ENCODE measurements around the gene TCOF1.

The TCOF1 gene

DNA sequence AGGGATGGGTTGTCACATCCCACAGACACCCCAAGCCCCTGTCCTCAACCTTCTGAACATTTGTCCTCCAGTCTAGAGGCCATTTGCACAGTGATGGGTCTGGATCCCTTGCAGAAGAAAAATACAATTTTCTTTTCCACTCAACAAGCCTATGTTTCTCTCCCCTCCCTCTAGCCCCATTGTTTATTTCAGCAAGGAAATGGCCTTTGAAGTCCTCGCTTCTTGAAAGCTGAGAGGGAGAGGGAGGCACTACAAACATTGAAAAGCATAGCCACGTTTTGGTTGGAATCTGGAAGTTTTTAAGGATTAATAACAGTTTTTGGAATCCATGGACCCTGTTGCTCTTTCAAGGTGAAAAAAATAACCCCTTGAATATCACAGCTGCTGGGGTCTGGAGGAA lies 30.8 kb upstream of the TCOF1 start:
- DNase-seq: no peak

DNA sequence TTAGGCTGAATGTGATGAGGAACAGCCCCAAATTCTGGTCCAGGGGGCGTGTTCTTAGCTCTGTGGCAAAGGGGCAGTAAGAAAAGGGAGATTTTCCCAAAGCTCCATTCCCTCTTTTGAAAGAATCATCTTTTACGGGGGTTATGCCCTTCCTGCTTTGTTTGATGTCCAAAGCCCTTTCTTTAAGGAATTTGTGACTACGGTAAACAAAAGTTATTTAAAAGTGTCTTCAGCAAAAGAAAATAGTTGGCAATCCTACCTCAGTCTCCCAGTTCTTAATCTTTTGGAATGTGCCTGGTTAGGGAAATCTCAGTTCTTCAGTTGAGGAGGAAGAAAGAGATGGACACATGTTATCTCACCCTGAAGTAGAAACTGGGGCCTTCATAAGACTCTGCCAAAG lies 30.4 kb upstream of the TCOF1 start:
- no peak for DNase-seq

DNA sequence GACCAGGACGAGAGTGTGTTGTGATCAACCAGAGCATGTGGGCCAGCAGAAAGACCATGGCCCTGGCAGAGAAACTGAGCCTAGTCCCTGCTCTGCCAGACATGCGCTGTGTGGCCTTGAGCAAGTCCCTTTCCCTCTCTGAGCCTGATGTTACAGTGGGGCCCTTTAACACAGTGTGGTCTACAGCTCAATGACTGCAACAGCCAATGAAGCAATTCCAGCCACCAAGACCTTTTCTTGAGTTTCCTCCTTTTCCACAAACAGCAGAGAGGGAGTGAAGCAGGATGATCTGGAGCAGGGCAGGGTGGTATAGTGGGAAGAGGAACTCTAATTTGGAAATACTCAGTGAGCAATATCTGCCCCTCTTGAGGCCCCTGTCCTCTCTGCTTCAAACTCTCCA lies 29.0 kb upstream of the TCOF1 start:
- peak; percentile 21 to 42 for DNase-seq

DNA sequence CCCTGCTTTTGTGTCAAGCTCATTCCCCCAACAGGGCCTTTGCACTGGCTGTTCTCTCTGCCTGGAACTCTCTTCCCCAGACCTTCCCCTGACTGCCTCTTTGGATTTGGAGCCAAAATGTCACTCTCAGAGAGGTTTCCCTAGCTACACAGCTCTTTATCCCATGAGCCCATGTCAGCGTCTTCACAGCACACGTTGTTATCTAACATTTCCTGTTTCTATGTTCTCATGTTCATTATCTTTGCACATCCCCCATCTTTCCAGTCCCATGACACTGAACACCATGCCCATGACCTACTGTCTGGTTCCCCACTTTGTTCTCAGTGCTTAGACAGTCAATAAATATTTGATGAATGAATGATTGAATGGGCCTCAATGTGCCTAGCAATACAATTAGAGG lies 28.5 kb upstream of the TCOF1 start:
- DNase-seq: peak; percentile 18 to 56

DNA sequence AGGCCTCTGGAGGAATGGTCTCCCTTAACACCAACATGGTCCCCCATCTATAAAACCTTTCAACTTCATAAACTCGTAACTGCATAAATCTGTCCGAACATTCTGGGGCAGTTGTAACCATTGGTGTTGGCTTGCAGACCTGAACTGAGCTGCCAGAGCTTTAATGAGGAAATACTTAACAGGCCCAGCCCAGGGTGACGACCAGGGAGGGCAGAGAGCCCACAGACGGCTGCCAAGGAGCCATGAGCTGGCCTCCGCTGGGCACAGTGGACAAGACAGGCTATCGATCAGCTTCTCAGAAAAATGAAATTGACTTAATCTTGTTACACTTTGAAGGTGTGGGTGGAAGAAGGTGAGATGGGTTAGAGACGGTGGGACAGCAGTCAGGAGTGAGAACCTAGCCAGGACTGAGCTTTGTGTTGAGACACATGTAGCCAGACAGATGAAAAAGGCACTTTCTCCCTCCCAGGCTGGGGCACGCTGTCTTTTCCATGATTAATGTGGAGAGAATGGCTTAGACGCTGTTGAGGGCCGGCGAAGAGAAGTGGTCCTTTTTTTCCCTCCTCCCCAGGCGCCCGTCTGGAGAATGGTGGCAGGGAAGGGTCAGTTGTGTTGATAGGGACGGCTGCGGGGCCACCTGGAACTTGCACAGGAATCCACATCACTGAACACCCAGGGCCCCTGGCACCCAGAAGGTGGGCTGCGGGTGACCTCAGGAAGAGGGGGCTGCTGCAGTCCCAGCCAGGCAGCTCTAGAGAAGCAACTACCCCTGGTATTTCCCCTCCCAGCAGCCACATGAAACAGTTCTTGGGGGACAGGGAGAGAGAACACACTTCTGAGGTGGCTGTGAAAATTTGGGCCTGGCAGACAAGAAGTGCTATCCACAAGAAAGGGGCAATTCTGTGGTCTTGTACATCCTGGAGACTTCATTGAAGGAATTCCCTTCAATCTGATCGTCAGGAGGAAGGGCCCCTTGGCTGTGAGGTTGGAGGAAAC lies 27.3 kb upstream of the TCOF1 start:
- no peak for DNase-seq

DNA sequence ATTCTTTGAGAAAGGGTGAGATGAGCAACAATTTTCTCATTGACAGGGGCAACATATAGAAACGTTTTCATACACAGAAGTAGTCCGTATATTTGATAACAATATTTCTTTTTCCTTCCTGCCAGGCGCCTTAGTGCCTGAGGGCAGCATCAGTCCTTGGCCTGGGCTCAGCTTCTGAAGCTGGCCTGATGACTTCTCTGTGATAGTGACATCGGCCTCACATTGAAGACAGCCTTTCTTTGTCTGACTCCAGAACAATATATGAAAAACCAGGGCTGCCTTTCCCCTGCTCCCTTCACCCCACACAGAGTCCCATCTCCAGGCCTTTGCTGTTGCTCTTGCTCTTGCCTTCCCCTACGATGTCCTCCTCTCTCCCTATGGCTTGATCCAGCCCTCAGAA lies 24.1 kb upstream of the TCOF1 start:
- no peak for DNase-seq

DNA sequence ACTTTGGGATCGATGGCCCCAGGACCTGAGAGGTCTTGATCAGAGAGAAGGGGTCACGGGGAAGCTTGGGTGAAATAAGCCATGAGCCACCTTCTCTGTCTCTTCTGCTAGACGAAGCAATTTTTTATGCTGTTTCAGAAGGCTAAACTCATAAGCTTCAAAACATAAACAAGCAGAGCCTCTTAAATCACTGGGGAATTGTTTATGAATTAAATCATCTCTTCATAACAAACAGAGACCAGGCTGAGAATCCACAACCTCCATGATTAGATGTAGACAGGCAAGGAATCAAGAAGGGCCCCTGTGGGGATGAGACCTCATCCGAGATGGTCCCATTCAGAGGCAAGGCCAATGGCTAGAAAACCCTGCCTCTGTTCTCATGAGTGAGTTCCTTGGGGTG lies 21.7 kb upstream of the TCOF1 start:
- DNase-seq: no peak

DNA sequence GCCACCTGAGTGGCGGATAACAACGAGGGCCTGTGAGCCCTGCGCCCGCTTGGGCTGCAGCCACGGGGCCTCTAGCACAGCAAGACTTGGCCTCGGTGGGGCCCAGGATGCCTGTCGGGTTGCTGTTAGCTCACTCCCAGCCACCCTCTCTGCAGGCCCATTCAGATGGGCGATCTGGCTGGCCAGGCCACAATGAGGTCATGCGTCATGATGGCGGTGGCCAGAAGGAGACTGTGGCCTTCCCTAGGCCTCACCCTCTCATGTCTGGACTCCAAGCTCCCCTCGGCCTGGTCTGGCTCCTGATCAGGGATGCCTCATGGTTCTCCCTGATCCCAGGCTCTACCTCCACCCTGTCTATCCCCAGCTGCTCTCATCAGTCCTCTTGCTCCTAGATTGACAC lies 19.0 kb upstream of the TCOF1 start:
- DNase-seq: no peak

DNA sequence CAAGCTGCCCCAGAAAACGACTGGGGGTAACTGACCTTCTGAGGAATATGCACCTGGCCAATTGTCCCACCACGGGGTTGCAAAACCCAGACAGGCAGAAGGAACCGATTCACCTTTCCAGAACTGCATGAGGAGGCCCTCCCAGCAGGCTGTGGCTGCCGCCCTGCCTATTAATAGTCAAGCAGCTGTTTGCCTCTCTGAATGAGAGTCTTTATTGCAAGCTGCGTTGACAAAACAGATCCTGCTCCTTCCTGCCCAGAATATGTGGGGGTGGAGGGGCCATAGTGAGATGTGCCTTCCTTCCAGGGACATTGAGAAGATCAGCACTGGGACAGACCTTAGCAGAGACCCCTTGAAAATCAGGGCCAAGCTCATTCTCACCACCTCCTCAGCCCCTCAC lies 18.3 kb upstream of the TCOF1 start:
- no peak for DNase-seq

DNA sequence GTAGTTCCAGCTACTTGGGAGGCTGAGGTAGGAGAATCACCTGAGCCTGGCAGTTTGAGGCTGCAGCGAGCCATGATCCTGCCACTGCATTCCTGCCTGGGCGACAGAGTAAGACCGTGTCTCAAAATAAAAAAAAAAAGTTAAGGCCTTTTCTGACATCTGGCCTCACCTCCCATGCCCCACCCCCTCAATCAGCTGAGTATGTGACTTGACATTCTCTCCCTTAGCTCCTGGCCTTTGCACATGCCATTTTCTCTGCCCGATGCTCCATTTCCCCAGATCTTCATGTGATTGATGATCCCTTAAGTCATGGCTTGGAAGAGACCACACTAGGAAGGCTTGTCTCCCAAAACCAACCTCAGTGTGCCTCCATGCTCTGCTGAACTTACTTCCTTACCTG lies 17.7 kb upstream of the TCOF1 start:
- DNase-seq: no peak

DNA sequence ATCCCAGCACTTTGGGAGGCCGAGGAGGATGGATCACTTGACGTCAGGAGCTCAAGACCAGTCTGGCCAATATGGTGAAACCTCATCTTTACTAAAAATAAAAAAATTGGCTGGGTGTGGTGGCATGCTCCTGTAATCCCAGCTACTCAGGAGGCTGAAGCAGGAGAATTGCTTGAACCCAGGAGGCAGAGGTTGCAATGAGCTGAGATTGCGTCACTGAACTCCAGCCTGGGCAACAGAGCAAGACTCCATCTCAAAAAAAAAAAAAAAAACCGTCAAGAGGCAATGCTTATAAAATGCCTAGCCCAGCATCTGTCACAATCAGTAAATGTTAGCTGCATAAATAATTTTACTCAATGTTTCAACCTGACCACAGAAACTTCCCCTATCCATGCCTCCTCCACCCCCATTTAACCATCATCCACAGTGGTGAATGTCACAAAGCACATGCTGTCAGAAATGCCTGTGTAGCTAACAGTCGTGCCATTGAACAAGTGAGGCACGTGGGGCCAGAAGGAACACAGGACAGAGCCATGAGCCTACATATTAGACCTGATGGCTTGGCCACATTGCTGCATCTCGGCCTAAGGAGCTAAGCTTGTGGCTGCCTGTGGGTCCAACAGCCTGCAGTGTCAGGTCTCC lies 16.8 kb upstream of the TCOF1 start:
- DNase-seq: peak; percentile 64 to 73

DNA sequence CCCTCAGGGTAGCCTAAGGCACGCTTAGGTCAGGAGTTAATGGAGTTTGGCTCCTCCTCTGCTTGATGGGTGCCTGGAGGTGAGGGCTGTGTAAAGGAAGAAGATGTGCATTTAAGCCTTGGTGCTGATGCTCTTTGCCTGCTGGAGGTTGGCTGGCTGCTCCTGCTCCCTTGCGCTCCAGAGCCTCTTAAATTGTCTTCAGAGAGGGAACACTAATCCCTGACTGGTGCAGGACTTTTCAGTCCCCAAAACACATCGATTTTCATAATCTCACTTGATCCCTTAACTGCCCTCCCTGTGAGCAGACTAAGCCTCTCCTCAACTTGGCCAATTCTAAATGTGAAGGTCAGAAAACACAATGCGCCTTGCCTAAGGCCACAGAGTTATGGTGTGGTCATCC lies 16.2 kb upstream of the TCOF1 start:
- no peak for DNase-seq

DNA sequence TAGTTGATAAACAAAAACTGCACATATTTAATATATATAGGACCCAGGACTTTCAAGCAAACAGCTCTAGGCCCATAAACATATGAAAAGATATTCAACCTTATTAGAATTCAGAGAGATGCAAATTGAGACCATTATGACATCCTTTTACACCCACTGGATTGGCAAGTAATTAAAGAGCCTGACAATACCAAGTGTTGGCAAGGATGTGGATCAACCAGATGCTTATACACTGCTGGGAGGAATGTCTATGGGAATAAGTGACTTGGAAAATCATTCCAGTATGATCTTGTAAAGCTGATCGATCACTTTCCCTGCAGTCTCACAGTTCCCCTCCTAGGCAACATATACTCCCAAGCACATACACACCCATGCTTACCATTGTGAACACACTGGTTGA lies 15.5 kb upstream of the TCOF1 start:
- DNase-seq: no peak

DNA sequence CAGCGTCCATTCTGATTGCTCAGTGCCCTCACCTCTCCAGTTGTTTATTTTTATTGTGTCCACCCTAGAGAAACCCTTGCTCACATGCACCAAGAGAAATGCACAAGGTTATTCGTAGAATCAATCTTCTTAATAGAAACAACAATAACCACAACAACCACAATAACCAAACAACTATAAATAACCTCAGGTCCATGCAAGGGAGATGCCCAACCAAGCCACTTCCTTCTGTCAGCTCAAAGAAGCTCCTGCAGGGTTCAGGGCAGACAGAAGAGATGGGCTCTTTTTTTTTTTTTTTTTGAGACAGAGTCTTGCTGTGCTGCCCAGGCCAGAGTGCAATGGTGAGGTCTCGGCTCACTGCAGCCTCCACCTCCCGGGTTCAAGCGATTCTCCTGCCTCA lies 14.9 kb upstream of the TCOF1 start:
- no peak for DNase-seq

DNA sequence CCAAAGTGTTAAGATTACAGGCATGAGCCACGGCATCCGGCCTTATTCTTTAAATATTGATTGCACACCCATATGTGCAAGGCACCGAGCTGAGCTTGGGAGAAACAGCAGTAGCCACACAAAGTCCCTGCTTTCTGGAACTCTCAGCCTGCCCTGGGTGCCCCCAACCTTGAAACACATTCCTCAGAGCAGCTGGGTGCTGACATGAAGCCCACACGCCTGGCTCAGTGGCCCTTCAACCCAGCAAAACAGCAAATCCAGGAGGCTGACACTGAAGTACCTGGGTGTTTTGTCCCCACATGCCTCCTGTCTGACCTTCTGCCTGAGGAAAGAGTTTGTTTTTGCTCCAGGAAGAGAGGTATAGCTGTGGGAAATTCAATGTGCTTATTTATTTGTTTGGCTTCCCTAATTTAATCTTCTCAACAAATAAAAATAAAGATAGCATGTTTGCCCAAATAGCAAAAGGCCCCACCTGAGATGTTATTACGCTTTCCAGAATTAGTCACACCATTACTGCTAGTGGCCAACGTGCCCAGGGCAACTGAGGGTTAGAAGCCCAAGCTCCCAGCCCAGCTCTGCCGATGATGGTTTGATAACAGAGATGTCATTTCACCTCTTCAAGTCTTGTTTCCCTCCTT lies 13.4 kb upstream of the TCOF1 start:
- DNase-seq: no peak

DNA sequence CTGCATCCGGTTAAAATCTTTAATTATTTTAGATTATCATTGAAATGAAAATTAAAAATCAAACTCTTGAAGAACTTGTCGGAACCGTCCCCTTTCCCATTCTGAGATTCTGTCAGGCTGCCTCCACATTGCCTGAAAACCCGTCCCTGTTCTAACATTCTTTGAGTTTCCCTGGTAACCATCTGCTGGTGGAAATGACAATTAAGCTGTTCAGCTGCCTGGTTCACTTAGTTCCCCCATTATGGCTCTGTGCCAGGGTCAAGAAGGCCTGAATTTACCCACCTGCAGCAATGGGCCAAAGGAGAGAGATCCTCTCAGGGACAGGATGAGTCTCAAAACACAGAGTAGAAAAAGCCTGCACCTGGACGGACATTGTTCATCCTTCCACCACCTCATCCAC lies 11.8 kb upstream of the TCOF1 start:
- DNase-seq: no peak

DNA sequence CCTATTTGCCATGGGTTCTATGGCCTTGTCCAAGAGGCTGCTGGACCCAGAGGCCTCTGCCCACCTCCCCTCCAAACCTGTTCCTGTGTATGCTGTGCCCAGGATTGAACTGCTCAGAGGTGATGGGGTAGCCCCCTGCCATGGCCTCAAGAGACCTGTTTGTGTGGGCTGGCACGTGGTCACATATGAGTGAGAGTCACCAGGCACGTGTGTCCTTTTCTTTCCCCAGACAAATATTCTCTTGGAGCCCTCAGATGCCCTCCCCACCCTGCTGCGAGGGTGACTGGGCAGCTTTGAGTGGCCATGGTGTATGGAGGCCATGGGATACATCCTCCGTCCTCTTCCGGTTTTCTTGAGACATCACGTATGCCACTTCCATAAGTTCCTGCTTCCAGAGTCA lies 10.9 kb upstream of the TCOF1 start:
- DNase-seq: no peak

DNA sequence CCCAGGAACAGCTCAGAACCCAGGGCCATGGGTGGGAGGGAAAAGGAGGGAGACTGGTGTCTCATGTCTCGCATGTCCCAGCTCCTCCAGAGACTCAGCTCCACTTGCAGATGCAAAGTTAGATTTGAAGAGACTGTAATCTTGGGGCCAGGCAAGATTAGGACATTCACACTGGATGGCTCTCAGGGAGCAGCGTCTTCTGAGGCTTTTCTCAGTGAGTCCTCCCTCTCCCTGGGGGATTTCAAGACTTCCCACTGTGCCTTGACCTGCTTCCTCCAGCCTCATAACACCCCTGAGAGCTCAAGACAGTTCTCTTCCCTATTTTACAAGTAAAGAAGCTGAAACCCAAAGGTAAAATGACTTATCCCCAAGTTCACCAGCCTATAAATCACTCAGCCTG lies 10.5 kb upstream of the TCOF1 start:
- DNase-seq: no peak

DNA sequence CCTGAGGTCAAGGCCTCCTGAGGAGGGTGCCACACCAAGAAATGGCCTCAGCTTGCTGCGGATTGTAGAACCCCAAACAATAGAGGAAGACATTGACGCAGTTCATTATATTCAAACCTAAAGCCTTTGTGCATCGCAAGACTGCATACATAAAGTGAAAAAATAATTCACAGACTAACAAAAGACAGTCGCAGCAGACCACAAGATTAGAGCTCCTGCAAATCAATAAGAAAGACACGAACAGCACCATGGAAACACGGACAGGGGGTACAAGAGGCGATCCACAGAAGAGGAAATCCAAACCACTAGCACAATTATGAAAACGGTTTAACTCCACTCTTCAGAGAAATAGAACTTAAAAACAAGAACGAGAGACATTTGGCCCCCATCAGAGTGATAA lies 10.0 kb upstream of the TCOF1 start:
- DNase-seq: no peak

DNA sequence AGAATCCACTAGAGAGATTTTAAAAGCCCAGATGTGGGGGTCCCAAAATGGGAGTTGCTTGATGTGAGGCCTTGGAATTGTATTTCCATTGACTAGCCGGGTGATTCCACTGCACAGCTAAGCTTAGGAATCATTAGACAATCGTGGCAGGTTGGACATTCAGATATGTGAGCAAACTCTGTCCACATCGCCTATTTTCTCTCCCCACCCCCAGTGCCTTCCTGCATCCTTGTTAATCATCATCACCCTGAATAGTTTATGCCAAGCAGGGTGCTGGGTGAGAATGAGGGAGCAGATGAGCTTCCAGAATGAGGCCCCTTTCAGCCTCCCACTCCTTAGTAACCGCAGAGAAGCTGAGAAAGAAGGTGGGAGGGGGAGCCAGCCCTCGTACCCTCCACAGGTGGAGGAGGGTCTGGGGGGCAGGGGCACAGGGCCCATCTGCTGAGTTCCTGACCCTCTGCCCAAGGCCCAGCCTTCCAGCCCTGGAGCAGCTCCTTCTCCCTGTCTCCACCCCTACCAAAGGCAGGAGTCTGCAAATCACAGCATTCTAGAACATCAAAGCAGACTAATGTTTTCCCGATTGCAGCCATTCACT lies 7.7 kb upstream of the TCOF1 start:
- no peak for DNase-seq

DNA sequence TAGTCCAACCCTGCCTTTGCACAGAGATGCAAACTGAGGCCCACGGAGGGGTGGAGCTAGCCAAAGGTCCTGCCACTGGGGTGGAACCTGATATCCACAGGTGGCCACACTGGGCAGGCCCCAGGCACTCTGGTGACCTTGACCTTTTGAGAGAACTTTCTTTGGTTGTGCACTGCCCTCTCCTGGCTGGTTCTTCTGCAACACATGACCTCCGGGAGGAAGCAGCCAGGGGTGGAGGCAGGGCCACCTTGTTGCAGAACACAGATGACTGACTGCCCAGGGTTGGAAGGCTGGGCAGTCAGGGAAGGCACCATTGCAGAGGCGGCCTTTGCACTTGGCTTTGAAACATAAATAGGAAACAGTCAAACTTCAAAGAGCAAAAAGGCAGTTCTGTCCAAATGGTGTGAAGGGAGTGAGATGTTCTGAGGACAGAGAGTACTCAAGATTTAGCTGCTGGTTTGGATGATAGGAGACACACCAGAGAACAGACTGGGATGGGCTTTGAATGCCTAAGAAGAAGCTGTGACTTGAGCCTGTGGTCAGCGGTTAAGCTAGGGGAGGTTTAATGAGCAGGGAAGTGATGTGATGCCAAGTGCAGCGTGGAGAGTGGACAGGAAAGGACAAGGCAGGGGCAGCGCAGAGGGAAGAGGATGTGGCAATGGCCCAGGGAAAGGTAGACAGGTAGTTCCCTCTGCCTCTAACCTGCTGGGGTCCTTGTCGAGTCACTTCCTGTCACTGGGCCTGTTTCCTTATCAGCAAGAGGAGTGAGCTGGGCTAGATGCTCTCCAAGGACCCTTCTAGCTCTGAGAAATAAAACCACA lies 6.8 kb upstream of the TCOF1 start:
- DNase-seq: peak; percentile 72 to 89

DNA sequence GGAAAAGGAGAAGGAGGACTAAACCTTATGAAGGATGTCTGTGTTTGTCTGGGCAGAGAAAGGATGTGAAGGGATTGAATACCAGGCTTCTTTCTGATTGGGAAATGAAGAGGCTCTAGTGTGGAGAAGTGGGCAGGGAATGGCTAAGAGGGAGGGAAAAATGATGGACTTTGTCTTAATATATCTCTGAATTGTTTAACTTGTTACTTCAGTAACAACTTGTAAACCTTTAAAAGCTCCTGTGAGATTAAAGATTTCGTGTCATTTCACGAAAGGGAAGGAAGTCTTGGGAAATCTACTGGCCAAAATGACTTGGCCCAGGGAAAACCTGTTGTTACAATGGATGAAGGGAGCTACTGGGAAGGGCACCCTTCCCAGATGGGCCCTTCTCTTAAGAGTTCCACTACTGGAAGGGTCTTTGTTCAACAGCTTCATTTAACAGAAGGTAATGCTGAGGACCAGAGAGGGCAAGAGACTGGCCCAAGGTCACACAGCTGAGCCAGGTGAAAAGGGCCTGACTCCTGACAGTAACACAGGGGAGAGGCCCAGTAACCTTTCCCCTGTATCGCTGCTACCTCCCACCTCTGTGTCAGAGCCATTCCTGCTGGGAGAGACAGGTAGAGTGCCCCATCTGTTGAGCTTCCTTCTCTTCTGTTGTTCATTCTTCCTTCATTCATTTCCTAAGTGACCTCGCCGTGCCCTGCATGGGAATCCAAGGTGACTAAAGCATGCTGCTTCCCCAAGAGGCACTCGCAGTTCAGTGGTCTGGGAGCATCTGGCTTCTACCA lies 5.1 kb upstream of the TCOF1 start:
- no peak for DNase-seq

All from inflammatory macrophage (primary cell).